HG03280 (cell line): ENCODE measurements around the gene RUFY4.
A peak's percentile ranks its signal among the peaks of the same experiment; 100 is the strongest.
"Not testable (repeated sequence)": the region's sequence is repeated elsewhere in the genome, so short reads cannot be mapped to it uniquely, and the experiment has no call there.

Experiments
- ATAC-seq: cut with Tn5 transposase; IDR thresholded peaks from one replicate; pipeline ENCODE4 v1.9.1; 2021; ENCODE audit warnings: mild to moderate bottlenecking, moderate library complexity; ENCODE audit not compliant: unreplicated experiment

The RUFY4 gene

GRCh38 chr2:218081063-218081462 is 12.0 kb downstream of the RUFY4 start:
- ATAC-seq: peak; percentile 82

- no peak for ATAC-seq
Observed at GRCh38 chr2:218081695-218082094, 12.6 kb downstream of the RUFY4 start.

- no peak for ATAC-seq
Observed at GRCh38 chr2:218082586-218083351, 13.7 kb downstream of the RUFY4 start.

DNA sequence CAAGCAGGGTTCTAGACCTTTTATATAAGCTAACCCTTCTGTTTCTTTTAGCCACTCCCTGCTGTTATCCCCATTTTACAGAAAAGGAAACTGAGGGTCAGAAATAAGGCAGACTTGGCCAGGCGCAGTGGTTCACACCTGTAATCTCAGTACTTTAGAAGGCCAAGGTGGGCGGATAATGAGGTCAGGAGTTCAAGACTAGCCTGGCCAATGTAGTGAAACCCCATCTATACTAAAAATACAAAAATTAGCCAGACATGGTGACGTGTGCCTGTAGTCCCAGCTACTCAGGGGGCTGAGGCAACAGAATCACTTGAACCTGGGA is 14.3 kb downstream of the RUFY4 start:
- no peak for ATAC-seq

DNA sequence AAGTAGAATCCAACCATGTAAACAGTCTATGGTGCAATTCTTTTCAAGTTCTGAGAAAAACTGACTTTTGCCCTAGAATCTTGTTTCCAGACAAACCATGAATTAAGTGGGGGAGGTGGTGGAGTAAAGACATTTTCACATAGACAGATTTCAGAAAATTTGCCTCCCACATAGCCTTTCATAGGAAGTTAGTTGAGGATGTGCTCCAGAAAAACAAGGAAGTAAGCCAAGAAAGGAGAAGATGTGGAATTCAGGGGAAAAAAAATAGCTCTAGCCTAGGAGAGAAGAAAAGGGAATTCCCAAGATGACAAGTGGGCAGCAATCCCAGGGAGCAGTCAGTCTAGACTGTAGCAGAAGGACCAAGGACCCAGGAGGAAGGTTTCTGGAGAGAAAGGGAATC is 17.4 kb downstream of the RUFY4 start:
- ATAC-seq: no peak

GRCh38 chr2:218089259-218089658 is 20.2 kb downstream of the RUFY4 start:
- no peak for ATAC-seq

DNA sequence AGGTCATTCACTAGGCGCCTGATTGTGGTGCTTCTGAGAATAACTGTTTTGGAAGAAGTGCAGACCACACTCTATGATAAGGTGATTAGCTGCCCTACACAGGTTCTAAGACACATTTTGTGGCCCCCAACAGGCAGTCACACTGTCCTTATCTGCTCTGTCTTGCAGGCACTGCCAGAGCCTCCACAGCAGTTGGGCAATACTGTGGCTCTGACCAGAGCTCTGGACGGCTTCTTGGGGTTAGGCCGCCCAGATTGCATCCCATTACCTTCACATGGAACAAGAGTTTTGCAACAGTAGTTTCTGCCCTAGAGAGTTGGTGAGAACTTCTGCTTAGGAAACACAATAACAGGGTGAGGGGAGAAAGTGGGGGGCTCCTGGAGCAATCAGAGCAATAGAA is 22.7 kb downstream of the RUFY4 start:
- ATAC-seq: no peak

GRCh38 chr2:218093879-218094278 is 24.8 kb downstream of the RUFY4 start:
- ATAC-seq: no peak

DNA sequence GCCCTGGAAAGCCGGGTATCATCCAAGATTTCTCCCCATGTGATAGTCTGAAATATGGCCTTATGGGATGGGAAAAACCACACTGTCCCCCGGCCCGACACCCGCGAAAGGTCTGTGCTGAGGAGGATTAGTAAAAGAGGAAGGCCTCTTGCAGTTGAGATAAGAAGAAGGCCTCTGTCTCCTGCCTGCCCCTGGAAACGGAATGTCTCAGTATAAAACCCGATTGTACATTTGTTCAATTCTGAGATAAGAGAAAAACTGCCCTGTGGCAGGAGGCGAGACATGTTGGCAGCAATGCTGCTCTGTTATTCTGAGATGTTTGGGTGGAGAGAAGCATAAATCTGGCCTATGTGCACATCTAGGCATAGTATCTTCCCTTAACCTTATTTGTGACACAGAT is 26.8 kb downstream of the RUFY4 start:
- ATAC-seq: no peak

- ATAC-seq: no peak
Observed at GRCh38 chr2:218097975-218098374, 28.9 kb downstream of the RUFY4 start.

GRCh38 chr2:218108834-218109233 is 39.8 kb downstream of the RUFY4 start:
- ATAC-seq: not testable (repeated sequence)

DNA sequence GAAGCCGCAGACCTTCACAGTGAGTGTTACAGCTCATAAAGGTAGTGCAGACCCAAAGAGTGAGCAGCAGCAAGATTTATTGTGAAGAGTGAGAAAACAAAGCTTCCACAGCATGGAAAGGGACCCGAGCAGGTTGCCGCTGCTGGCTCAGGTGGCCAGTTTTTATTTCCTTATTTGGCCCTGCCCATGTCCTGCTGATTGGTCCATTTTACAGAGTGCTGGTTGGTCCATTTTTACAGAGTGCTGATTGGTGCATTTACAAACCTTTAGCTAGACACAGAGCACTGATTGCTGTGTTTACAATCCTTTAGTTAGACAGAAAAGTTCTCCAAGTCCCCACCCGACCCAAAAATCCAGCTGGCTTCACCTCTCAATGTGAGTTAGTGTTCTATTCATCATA is 52.7 kb downstream of the RUFY4 start:
- not testable (repeated sequence) for ATAC-seq

DNA sequence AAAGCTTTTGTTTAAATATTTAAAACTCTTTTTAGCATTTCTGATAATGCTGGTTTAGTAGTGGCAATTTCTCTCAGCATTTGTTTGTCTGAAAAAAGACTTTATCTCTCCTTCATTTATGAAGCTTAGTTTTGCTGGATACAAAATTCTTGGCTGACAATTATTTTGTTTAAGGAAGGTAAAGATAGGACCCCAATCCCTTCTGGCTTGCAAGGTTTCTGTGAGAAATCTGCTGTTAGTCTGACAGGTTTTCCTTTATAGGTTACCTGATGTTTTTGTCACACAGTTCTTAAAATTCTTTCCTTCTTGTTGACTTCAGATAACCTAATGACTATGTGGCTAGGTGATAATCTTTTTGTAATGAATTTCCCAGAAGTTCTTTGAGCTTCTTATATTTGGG is 53.2 kb downstream of the RUFY4 start:
- not testable (repeated sequence) for ATAC-seq

- no peak for ATAC-seq
Observed at GRCh38 chr2:218123986-218124385, 54.9 kb downstream of the RUFY4 start.

GRCh38 chr2:218125095-218125494 is 56.0 kb downstream of the RUFY4 start:
- no peak for ATAC-seq

GRCh38 chr2:218125626-218126080 is 56.6 kb downstream of the RUFY4 start, which contains the start of gene CXCR2:
TSS of gene CXCR2 (plus strand) at chr2:218126028. CDS start at chr2:218134802, 8,774 bp downstream.
- ATAC-seq: no peak

GRCh38 chr2:218127929-218128455 is 58.9 kb downstream of the RUFY4 start:
- no peak for ATAC-seq

DNA sequence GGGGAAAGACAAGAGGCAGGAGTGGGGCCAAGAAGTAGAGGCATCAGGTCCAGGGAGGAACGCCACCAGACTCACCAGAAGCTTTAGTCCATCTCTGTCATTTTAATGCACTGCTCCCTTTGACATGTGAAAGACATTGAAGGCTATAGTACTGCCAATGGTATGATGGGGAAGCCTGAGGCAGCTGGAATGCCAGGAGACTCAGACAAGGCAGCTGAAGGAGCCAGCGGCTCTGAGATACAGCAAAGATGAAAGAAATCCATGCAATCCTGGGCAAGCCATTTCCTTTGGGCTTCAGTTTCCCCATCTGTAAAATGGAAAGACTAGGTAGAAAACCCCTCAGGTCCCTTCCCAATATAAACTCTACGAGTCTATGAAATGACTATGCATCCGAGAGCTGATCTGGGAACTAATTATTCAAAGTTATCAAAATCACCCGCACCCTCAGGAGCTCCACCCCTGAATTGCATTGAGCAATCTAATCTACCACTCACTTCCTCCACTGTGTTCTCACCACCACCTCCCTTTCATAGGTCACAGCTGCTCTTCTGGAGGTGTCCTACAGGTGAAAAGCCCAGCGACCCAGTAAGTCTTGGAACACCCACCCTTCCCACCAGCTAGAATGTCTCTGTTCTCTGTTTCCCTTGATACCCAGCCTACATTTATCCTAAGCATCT is 59.9 kb downstream of the RUFY4 start:
- ATAC-seq: no peak

- ATAC-seq: no peak
Observed at GRCh38 chr2:218129458-218130135, 60.5 kb downstream of the RUFY4 start.

DNA sequence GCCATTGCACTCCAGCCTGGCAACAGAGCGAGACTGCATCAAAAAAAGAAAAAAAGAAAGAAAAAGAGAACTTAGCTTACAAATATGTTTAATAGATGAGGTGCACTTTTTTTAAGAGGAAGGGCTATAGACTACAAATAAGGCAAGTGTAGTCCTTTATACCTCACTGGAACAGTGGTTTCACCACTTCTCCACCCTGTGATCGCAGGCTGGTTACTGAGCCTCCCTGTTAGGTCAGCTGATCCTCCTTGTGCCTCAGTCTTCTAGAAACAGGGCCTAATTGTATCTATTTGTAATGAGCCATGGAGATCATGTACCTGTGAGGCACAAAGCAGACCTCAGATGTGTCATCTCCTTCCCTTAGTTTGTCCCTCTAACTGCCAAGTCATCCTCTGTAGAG is 61.3 kb downstream of the RUFY4 start:
- ATAC-seq: no peak

GRCh38 chr2:218130822-218131221 is 61.8 kb downstream of the RUFY4 start:
- no peak for ATAC-seq

GRCh38 chr2:218137514-218137913 is 68.5 kb downstream of the RUFY4 start:
- no peak for ATAC-seq
